Liver (tissue), 9 donors: ENCODE results near the gene MGAT4A. TPM values are rescaled to one million over a fixed set of nuclear protein-coding genes. Genes with fewer than 3 reads are reported as not detected.

Experiments used
- DNase-seq: peaks from one replicate; pipeline ENCODE4 v3.0.0-alpha.2; 2017; ENCODE audit warnings: low spot score
- H3K27ac ChIP-seq, 2 donors: one replicate each; pipeline ENCODE4 v1.7.0; 2013; ENCODE audit warnings: inconsistent platforms in 2 of 2, low read length in 2 of 2, control low read depth in 1 of 2, low read depth in 1 of 2, mild to moderate bottlenecking in 1 of 2
- H3K27me3 ChIP-seq, 4 donors: one replicate each; pipeline versions ENCODE4 v1.6.1 to v1.7.0; 2013; ENCODE audit warnings: low read length in 3 of 4, inconsistent platforms in 1 of 4, mild to moderate bottlenecking in 1 of 4, moderate library complexity in 1 of 4; ENCODE audit not compliant: control insufficient read depth in 4 of 4, insufficient read depth in 4 of 4
- H3K36me3 ChIP-seq, 4 donors: one replicate each; pipeline versions ENCODE4 v1.6.1 to v1.7.0; 2013; ENCODE audit warnings: low read length in 3 of 4, mild to moderate bottlenecking in 3 of 4, low read depth in 1 of 4, moderate library complexity in 1 of 4; ENCODE audit not compliant: control insufficient read depth in 4 of 4, insufficient read depth in 3 of 4
- H3K4me1 ChIP-seq, 4 donors: one replicate each; pipeline versions ENCODE4 v1.6.1 to v1.7.0; 2013; ENCODE audit warnings: low read length in 3 of 4, mild to moderate bottlenecking in 3 of 4, moderate library complexity in 1 of 4; ENCODE audit not compliant: control insufficient read depth in 4 of 4, insufficient read depth in 4 of 4
- H3K4me3 ChIP-seq, 3 donors: one replicate each; pipeline versions ENCODE4 v1.6.1 to v1.7.0; 2013; ENCODE audit warnings: low read length in 3 of 3, control low read depth in 1 of 3, low read depth in 1 of 3, mild to moderate bottlenecking in 1 of 3
- H3K9ac ChIP-seq, 2 donors: one replicate each; pipeline ENCODE4 v1.7.0; 2013; ENCODE audit warnings: low read length in 2 of 2, mild to moderate bottlenecking in 2 of 2, moderate library complexity in 2 of 2, control low read depth in 1 of 2, low read depth in 1 of 2
- H3K9me3 ChIP-seq, 4 donors: one replicate each; pipeline versions ENCODE4 v1.6.1 to v1.7.0; 2013; ENCODE audit warnings: low read length in 3 of 4; ENCODE audit not compliant: control insufficient read depth in 4 of 4
- EGR1 ChIP-seq, 2 donors: IDR thresholded peaks; 2 replicates each; pipeline ENCODE4 v1.6.1; 2016 to 2018; ENCODE audit warnings: antibody characterized with exemption in 2 of 2, low read depth in 2 of 2
- FOXA1 ChIP-seq: IDR thresholded peaks from 2 replicates; pipeline ENCODE4 v1.6.1; 2016; ENCODE audit warnings: antibody characterized with exemption
- FOXA2 ChIP-seq: IDR thresholded peaks from 2 replicates; pipeline ENCODE4 v1.6.1; 2016; ENCODE audit warnings: antibody characterized with exemption
- GABPA ChIP-seq, 2 donors: IDR thresholded peaks in 1 of 2; conservative IDR thresholded peaks in 1 of 2; 2 replicates each; pipeline ENCODE4 v1.6.1; 2016; ENCODE audit warnings: antibody characterized with exemption in 2 of 2, mild to moderate bottlenecking in 1 of 2, moderate library complexity in 1 of 2
- HNF4A ChIP-seq, 2 donors: conservative IDR thresholded peaks; 2 replicates each; pipeline ENCODE4 v1.6.1; 2016; ENCODE audit warnings: antibody characterized with exemption in 2 of 2, mild to moderate bottlenecking in 2 of 2
- HNF4G ChIP-seq: IDR thresholded peaks from 2 replicates; pipeline ENCODE4 v1.6.1; 2016; ENCODE audit warnings: antibody characterized with exemption
- NR2F2 ChIP-seq: IDR thresholded peaks from 2 replicates; pipeline ENCODE4 v1.6.1; 2016; ENCODE audit warnings: antibody characterized with exemption
- RAD21 ChIP-seq, 2 donors: IDR thresholded peaks; 2 replicates each; pipeline ENCODE4 v1.6.1; 2016; ENCODE audit warnings: antibody characterized with exemption in 2 of 2, mild to moderate bottlenecking in 2 of 2
- SP1 ChIP-seq: IDR thresholded peaks from 2 replicates; pipeline ENCODE4 v1.6.1; 2018; ENCODE audit warnings: antibody characterized with exemption, mild to moderate bottlenecking
- TAF1 ChIP-seq: conservative IDR thresholded peaks from 2 replicates; pipeline ENCODE4 v1.6.1; 2016; ENCODE audit warnings: antibody characterized with exemption, mild to moderate bottlenecking
- YY1 ChIP-seq: IDR thresholded peaks from 2 replicates; pipeline ENCODE4 v1.6.1; 2016; ENCODE audit warnings: antibody characterized with exemption, mild to moderate bottlenecking
- WGBS: extraction: QIAGEN DNeasy Blood & Tissue Kit; methylation state at CpG from one replicate; pipeline ENCODE4 v1.1.7; 2013; 5-methylcytosine and 5-hydroxymethylcytosine counted together
- polyA plus RNA-seq, 2 donors: library from polyadenylated mRNA; stranded (reverse) in 1 of 2; unstranded in 1 of 2; fragments of 200-250 nt in 1 of 2; fragments of >200 nt in 1 of 2; fragmentation: Nextera tagmentation in 1 of 2; extraction: Ambion mirVana in 1 of 2; gene quantifications; one replicate each; pipeline versions ENCODE4 v1.2.1 to v1.2.3, GENCODE V29; 2013 to 2015
- total RNA-seq, 2 donors: library from RNA; depleted of rRNA; stranded (reverse); fragments of >200 nt; gene quantifications; one replicate each; pipeline ENCODE4 v1.2.3, GENCODE V29; 2014
- TF ChIP-seq, protein P1 (sequence below): IDR thresholded peaks from 2 replicates; pipeline ENCODE4 v1.6.1; 2016; ENCODE audit warnings: antibody characterized with exemption
- TF ChIP-seq, protein P2 (sequence below): fragments of 150-350 bp; IDR thresholded peaks from 2 replicates; pipeline ENCODE4 v1.5.1; 2017; ENCODE audit warnings: improper control_type of control experiment, low read depth, low read length; ENCODE audit not compliant: missing input control
- TF ChIP-seq, protein P3 (sequence below): IDR thresholded peaks from 2 replicates; pipeline ENCODE4 v1.6.1; 2016; ENCODE audit warnings: antibody characterized with exemption, mild to moderate bottlenecking
- TF ChIP-seq, protein P4 (sequence below): IDR thresholded peaks from 2 replicates; pipeline ENCODE4 v1.6.1; 2016; ENCODE audit warnings: antibody characterized with exemption
- donor health status: healthy.
- donor health status: healthy.
- donor health status: healthy.
- donor health status: healthy.
- donor health status: healthy.

The MGAT4A gene
- total and polyA plus RNA-seq, 4 donors = 2.7 to 17.3 (median 5.4) TPM

DNA sequence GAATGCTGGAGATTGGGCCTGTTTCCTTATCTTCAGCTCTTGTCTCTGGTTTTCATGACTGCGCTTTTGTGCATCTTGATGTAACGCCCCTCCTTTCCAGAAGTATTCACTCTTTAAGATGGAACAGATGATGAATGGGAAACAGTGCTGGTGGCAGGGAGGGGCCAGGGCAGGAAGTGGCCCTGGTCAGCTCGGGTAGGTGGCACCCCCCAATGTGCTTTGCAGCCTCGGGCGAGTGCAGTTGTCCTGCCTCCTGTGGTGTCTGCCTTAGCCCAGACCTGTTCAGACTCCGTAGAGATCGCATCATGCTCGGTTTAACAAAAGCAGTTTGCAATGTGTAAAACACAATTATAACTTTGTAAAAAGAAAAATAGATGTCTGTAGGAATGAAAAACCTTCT, 17.0 kb upstream of the MGAT4A start:
- TF ChIP-seq, protein P1, sequence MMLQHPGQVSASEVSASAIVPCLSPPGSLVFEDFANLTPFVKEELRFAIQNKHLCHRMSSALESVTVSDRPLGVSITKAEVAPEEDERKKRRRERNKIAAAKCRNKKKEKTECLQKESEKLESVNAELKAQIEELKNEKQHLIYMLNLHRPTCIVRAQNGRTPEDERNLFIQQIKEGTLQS = no peak
- no peak for TF ChIP-seq HNF4A (conservative IDR thresholded peaks at IDR 0.05)
- Histone ChIP-seq H3K4me1 (no peaks in the 10 kb centered on the region), H3K27me3 (no peaks in the 10 kb centered on the region), H3K27ac (no peak overlapping the region), H3K4me3 (no peak overlapping the region), H3K9ac (no peak overlapping the region), H3K9me3 (no peaks in the 10 kb centered on the region), H3K36me3 (no peaks in the 10 kb centered on the region)
- 75% methylated on average over 8 of the region's 8 CpGs for WGBS
- no peak for DNase-seq

- no peaks in the 10 kb centered on the region for H3K36me3 ChIP-seq
- H3K27ac ChIP-seq = no peak overlapping the region
- no peak overlapping the region for H3K4me3 ChIP-seq
- H3K9me3 ChIP-seq = no peaks in the 10 kb centered on the region
- no peaks in the 10 kb centered on the region for H3K4me1 ChIP-seq
- H3K9ac ChIP-seq = no peak overlapping the region
- DNase-seq = no peak
- no peak for TF ChIP-seq RAD21 (IDR thresholded peaks at IDR 0.05)
- TF ChIP-seq, protein P2, sequence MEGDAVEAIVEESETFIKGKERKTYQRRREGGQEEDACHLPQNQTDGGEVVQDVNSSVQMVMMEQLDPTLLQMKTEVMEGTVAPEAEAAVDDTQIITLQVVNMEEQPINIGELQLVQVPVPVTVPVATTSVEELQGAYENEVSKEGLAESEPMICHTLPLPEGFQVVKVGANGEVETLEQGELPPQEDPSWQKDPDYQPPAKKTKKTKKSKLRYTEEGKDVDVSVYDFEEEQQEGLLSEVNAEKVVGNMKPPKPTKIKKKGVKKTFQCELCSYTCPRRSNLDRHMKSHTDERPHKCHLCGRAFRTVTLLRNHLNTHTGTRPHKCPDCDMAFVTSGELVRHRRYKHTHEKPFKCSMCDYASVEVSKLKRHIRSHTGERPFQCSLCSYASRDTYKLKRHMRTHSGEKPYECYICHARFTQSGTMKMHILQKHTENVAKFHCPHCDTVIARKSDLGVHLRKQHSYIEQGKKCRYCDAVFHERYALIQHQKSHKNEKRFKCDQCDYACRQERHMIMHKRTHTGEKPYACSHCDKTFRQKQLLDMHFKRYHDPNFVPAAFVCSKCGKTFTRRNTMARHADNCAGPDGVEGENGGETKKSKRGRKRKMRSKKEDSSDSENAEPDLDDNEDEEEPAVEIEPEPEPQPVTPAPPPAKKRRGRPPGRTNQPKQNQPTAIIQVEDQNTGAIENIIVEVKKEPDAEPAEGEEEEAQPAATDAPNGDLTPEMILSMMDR = no peak
- no peak for TF ChIP-seq GABPA (IDR thresholded peaks at IDR 0.05 in 1 of 2, conservative IDR thresholded peaks at IDR 0.05 in 1 of 2)
- TF ChIP-seq FOXA1 = no peak
- TF ChIP-seq FOXA2 = no peak
- TF ChIP-seq TAF1 = no peak
- TF ChIP-seq YY1 = no peak
- no peak for TF ChIP-seq HNF4A (conservative IDR thresholded peaks at IDR 0.05)
- TF ChIP-seq, protein P3, sequence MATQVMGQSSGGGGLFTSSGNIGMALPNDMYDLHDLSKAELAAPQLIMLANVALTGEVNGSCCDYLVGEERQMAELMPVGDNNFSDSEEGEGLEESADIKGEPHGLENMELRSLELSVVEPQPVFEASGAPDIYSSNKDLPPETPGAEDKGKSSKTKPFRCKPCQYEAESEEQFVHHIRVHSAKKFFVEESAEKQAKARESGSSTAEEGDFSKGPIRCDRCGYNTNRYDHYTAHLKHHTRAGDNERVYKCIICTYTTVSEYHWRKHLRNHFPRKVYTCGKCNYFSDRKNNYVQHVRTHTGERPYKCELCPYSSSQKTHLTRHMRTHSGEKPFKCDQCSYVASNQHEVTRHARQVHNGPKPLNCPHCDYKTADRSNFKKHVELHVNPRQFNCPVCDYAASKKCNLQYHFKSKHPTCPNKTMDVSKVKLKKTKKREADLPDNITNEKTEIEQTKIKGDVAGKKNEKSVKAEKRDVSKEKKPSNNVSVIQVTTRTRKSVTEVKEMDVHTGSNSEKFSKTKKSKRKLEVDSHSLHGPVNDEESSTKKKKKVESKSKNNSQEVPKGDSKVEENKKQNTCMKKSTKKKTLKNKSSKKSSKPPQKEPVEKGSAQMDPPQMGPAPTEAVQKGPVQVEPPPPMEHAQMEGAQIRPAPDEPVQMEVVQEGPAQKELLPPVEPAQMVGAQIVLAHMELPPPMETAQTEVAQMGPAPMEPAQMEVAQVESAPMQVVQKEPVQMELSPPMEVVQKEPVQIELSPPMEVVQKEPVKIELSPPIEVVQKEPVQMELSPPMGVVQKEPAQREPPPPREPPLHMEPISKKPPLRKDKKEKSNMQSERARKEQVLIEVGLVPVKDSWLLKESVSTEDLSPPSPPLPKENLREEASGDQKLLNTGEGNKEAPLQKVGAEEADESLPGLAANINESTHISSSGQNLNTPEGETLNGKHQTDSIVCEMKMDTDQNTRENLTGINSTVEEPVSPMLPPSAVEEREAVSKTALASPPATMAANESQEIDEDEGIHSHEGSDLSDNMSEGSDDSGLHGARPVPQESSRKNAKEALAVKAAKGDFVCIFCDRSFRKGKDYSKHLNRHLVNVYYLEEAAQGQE = no peak
- TF ChIP-seq, protein P4, sequence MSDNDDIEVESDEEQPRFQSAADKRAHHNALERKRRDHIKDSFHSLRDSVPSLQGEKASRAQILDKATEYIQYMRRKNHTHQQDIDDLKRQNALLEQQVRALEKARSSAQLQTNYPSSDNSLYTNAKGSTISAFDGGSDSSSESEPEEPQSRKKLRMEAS = no peak
- TF ChIP-seq HNF4G = no peak
- TF ChIP-seq NR2F2 = no peak
- TF ChIP-seq, protein P1 = no peak
- TF ChIP-seq SP1 = no peak
- TF ChIP-seq EGR1 (IDR thresholded peaks at IDR 0.05; ENCODE audit: low read depth in 2 of 2) = no peak
- no peaks in the 10 kb centered on the region for H3K27me3 ChIP-seq
These were observed 15.5 kb upstream of the MGAT4A start for GRCh38 chr2:98746426-98746825.
